ENCODE measurements around the gene FPR2.

DNA sequence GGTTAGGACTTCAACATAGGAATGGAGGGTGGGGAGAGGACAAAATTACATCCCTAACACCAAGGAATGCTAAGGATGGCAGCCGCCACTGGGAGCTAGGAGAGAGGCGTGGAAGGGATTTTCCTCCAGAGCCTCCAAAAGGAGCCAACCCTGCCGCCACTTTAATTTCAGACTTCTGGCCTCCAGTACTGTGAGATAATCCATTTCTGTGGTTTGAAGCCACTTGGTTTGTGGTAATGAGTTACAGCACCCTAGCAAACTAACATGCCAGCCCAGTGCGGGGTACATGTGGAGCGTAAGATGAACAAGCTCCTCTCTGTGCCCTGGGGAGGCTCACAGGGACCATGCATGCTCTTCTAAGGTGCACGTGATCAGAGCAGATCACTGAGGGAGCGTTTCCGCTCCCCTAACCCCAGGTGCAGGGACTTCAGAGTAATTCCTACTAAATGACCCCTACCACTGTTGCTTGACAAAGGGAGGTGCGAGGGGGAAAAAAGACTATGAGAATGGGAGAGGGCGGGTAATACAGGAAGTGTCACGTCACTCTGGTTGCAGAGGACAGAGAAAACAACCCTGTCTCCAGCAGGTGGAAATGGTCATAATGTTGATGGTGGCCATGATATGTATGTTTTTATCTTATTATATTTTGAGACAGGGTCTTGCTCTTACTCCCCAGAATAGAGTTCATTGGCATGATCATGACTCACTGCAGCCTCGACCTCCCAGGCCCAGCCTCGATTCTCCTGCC is 21.3 kb upstream of the FPR2 start:
- TF ChIP-seq, protein P1, sequence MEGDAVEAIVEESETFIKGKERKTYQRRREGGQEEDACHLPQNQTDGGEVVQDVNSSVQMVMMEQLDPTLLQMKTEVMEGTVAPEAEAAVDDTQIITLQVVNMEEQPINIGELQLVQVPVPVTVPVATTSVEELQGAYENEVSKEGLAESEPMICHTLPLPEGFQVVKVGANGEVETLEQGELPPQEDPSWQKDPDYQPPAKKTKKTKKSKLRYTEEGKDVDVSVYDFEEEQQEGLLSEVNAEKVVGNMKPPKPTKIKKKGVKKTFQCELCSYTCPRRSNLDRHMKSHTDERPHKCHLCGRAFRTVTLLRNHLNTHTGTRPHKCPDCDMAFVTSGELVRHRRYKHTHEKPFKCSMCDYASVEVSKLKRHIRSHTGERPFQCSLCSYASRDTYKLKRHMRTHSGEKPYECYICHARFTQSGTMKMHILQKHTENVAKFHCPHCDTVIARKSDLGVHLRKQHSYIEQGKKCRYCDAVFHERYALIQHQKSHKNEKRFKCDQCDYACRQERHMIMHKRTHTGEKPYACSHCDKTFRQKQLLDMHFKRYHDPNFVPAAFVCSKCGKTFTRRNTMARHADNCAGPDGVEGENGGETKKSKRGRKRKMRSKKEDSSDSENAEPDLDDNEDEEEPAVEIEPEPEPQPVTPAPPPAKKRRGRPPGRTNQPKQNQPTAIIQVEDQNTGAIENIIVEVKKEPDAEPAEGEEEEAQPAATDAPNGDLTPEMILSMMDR (tag by site-specific recombination; IDR thresholded peaks at IDR 0.05): no peak
- no peak for TF ChIP-seq ZEB2 (tag by site-specific recombination; IDR thresholded peaks at IDR 0.05)
- no peak for TF ChIP-seq OSR2 (tag by site-specific recombination; IDR thresholded peaks at IDR 0.05)
- TF ChIP-seq ZBTB7A (tag by site-specific recombination; IDR thresholded peaks at IDR 0.05; ENCODE audit: low read depth): no peak
- TF ChIP-seq BCL11A (tag by site-specific recombination; IDR thresholded peaks at IDR 0.05; ENCODE audit: low read depth): no peak
- TF ChIP-seq ZNF274 (IDR thresholded peaks at IDR 0.05; ENCODE audit: low read length): no peak
- TF ChIP-seq ZNF274 (tag by site-specific recombination; IDR thresholded peaks at IDR 0.05; ENCODE audit: borderline replicate concordance): no peak
- TF ChIP-seq, protein P2, sequence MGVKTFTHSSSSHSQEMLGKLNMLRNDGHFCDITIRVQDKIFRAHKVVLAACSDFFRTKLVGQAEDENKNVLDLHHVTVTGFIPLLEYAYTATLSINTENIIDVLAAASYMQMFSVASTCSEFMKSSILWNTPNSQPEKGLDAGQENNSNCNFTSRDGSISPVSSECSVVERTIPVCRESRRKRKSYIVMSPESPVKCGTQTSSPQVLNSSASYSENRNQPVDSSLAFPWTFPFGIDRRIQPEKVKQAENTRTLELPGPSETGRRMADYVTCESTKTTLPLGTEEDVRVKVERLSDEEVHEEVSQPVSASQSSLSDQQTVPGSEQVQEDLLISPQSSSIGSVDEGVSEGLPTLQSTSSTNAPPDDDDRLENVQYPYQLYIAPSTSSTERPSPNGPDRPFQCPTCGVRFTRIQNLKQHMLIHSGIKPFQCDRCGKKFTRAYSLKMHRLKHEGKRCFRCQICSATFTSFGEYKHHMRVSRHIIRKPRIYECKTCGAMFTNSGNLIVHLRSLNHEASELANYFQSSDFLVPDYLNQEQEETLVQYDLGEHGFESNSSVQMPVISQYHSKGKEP (tag by site-specific recombination; IDR thresholded peaks at IDR 0.05): no peak
- TF ChIP-seq ZNF747 (tag by site-specific recombination; IDR thresholded peaks at IDR 0.05): no peak
- TF ChIP-seq ZNF311 (tag by site-specific recombination; IDR thresholded peaks at IDR 0.05; ENCODE audit: borderline replicate concordance): no peak
- TF ChIP-seq, protein P3, sequence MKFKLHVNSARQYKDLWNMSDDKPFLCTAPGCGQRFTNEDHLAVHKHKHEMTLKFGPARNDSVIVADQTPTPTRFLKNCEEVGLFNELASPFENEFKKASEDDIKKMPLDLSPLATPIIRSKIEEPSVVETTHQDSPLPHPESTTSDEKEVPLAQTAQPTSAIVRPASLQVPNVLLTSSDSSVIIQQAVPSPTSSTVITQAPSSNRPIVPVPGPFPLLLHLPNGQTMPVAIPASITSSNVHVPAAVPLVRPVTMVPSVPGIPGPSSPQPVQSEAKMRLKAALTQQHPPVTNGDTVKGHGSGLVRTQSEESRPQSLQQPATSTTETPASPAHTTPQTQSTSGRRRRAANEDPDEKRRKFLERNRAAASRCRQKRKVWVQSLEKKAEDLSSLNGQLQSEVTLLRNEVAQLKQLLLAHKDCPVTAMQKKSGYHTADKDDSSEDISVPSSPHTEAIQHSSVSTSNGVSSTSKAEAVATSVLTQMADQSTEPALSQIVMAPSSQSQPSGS (tag by site-specific recombination; IDR thresholded peaks at IDR 0.05; ENCODE audit: low read depth): no peak
- TF ChIP-seq, protein P4, sequence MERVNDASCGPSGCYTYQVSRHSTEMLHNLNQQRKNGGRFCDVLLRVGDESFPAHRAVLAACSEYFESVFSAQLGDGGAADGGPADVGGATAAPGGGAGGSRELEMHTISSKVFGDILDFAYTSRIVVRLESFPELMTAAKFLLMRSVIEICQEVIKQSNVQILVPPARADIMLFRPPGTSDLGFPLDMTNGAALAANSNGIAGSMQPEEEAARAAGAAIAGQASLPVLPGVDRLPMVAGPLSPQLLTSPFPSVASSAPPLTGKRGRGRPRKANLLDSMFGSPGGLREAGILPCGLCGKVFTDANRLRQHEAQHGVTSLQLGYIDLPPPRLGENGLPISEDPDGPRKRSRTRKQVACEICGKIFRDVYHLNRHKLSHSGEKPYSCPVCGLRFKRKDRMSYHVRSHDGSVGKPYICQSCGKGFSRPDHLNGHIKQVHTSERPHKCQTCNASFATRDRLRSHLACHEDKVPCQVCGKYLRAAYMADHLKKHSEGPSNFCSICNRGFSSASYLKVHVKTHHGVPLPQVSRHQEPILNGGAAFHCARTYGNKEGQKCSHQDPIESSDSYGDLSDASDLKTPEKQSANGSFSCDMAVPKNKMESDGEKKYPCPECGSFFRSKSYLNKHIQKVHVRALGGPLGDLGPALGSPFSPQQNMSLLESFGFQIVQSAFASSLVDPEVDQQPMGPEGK (tag by site-specific recombination; IDR thresholded peaks at IDR 0.05): no peak
- no peak for TF ChIP-seq ZNF670 (tag by site-specific recombination; IDR thresholded peaks at IDR 0.05; ENCODE audit: low read depth)

Measured in HEK293 (cell line).